GM19193 (cell line): ENCODE measurements around the gene PABPC1L.

Experiments used
- POLR2A ChIP-seq: IDR thresholded peaks from 4 replicates; pipeline ENCODE4 v1.6.1; 2011; ENCODE audit not compliant: insufficient read depth, insufficient read length; ENCODE audit errors: extremely low read depth

PABPC1L gene

DNA sequence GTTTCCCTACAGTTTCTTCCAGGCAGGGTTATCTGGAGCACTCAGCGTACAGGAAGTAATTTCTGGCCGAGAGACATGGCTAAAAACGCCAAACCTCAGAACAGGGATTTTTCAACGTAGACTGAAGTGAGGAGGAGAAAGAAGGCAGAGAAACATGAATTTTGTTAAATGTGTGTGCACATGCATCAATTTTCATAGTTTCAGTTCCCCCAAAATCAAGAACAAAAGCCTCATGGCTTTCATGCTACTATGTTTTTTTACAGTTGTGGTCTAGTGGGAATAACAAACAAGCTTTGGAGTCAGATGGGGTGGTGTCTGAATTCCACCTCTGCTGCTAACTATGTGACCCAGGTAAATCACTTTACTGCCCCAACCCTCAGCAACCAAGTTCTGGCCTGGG is 45.4 kb downstream of the PABPC1L start:
- TF ChIP-seq POLR2A = no peak

DNA sequence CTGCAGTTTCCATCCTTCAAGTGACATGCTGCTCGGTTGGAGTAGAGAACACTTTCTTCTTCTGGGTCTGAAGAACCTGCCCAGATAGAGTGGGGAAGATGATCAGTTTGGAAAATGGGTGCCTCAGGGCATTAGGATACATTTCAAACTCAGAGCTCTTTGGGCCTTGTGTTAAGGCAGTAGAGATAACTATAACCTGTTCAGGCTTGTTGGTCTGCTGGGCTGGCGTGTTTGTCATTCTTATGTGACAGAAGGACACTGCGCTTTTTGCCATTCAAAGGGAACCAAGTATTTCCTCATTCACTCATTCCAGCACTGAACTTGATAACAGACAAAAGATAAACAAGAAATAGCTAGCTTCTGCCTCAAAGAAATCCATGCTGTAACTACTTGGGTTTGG is 46.5 kb downstream of the PABPC1L start:
- no peak for TF ChIP-seq POLR2A

DNA sequence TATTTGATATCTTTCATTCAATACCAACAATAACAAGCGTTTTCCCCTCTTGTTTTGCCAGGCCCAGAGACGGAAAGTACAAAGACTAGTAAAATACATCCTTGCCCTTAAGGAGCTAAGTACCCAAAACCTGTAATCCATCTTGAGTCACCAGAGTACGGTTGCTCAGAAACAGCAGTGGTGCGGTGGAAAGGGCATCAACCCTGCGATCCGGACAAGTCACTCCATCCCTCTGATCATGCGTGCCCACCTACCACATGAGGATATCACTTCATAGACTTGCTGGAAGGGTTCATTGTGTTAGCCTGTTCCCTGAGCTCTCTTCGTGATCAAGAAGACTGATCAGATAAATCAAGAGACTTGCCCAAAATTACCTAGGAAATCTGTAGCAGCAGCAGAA is 48.4 kb downstream of the PABPC1L start:
- TF ChIP-seq POLR2A = no peak

DNA sequence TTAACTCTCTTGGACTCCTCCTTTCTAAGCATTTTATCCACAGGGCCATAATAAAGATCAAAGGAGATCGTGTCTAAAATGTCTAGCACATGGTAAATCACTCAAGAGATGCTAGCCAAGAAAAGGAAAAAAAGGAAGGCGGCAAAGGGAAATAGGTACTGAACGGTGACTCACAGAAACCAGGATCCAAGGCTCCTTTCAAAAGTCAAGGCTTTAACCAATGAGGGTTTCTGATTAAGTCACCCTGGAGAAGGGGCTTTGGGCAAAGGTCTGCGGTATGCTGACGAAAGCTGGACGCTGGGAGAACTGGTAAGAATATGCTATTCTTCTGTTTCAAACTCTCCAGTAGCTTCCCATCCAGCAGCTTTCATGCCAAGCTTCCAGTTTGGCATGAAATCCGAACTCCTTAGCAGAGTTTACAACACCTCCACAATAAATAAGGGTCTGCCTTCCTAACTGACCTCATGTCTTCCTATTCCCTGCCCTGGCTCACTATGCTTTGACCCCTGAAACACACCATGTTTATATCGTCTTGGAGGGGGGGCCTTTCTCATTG is 49.3 kb downstream of the PABPC1L start:
- TF ChIP-seq POLR2A = no peak

DNA sequence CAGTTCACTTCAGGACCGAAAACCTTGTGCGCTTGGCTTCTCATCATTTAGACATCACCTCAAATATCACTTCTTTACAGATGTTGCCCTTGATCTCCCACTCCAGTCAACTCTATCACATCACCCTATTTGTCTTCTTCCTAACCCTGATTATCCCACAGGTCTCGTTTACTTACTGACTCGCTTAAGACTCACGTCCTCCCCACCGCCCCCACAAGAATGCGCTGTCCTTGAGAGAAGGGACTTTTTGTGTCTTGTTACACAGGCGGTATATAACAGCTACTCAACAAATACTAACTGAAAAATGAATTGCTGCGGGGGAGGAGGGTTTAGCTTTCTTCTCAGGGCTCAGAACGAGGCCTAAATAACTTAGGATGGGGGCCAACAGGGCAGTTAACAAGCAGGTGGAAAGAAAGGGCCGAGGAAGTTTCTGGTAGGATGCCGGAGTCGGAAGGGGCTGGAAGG is 49.8 kb downstream of the PABPC1L start:
- TF ChIP-seq POLR2A = no peak

DNA sequence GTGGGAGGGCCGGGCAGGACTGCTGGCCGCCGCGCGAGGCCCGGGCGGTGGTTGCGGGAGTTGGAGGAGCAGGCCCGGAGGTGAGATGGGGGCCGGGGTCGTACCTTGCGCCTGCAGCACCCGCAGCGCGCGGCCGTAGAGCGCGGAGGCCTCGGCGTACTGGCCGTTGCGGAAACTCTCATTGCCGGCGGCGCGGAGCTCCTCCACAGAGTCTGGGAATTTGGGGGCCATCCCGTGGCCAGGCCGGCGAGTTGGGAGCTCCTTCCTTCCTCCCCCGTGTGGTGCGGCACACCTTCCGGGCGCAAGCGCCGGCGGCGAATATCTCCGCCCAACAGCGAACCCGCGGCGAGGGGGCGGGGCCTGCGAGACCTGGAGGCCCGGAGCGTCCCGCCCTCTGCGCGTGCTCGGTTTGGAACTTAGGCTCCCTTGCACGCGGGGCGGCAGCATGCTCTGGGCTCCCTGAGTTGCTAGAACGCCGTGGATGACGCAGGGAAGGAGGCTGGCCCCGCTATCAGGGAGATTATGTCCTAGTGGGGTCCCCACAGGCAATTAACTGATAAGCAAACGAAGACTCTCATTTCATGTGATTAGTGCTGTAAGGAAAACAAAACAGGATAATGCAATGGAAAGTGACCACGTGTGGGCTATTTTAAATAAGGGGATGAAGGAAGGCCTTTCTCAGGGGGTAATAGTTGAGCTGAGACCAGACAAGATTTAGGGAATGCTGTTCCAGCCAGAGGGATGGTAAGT is 50.4 kb downstream of the PABPC1L start, which contains the start of gene TOMM34:
Gene TOMM34, minus strand, starts transcription at position 295 of the 750 bp plus-strand sequence. Its CDS starts 64 bp downstream, at position 231.
- TF ChIP-seq POLR2A = peak; percentile 81

DNA sequence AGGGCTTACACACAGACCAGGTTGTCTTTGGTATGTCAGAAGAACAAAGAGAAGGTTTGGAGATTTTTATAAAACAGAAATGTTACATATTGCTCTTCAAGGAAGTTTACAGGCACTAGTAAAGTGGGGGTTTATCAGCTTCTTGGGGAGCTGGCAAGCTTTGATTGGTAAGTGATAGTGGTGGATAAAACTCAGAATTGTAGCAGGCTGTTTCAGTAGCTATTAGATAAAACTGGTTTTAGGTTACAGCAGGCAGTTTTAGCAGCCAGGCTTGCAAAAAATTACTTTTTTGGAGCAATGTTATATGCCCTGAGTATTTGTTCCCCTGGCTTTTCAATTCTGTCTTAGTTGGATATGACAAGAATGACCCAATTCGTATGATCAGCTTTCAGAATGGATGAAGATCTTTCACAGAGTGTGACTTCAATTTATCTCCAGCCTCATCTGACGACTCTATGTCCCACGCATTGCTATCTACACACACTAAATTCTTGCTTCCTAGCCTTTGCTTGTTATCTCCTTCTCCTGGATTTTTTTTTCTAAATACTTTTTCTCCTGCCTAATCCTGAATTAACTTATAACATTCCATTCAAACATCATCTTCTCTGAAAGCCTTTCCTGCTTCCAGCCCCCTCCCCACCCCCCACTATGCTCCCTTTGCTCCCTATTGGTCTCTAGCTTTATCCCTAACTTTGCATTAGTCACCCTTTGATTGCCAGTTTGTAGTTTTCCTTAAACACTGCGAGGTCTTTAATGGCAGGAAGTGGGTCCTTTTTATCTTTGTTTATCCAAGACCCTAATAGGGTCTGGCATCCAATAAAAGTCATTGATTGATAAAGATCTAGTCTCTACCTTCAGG is 51.4 kb downstream of the PABPC1L start:
- no peak for TF ChIP-seq POLR2A

DNA sequence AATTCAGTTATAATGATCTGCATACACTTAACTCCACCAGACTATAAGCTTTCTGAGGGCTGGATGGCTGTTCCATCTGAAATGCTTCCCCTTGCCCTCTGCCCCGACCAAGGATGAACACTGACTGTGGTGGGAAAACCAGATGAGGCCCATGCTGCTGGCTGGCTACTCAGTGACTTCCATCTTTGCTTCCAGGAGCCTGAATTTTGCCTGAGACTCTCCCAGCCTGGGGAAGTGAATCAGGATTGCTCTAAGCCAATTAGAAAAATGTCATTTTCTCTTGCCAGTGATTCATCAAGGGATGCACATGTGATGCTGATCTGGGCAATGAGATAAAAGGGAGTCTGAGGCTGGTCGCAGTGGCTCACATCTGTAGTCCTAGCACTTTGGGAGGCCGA is 52.0 kb downstream of the PABPC1L start:
- TF ChIP-seq POLR2A = no peak

DNA sequence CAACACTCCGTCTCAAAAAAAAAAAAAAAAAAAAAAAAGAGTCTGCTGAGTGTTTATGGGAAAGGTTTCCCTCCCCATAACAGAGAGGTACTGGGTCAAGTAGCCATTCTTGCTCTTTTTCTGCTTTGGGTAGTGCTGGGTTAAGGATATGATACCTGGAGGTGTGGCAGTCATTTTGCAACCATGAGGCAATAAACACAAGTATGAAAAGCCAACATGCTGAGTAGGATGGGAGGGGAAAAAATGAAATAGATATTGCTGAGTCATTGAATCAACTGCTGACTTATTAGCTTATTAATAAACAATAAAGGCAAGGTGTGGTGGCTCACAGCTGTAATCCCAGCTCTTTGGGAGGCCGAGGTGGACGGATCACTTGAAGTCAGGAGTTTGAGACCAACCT is 52.6 kb downstream of the PABPC1L start:
- no peak for TF ChIP-seq POLR2A

DNA sequence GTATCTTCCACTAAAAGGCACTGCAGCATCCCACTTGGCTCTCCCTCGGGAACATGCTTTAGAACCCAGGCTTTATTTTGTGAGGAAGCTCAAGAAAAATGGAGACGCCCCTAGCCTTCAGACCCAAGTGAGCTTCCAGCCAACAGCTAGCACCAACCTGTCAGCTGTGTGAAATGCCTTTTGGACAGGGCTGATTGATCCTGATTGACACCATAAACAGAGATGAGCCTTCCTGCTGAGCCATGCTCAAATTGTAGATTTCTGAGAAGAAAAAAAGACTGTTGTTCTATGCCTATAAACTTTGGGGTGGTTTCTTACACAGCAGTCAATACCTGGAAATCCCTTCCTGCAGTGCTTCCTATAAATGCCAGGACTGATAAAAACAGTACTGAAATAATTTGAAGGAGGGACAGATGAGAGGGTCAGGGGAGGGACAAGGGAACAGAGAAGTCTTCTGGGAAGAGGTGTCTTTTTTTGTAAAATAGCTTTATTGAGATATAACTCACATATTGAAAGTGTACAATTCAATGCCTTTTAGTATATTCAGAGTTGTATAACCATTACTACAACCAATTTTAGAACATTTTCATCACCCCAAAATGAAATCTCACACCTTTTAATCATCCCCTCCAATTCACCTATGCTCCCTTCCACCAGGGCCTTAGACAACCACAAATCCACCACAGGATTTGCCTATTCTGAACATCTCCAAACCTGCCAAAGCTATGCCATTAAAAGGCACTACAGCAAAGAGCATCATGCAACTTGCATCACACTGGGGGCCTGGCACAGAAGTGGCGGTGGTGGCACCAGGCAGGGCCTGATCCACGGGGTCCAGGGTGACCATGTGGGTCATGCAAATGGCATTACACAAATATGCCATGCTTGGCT is 53.7 kb downstream of the PABPC1L start:
- TF ChIP-seq POLR2A = no peak

DNA sequence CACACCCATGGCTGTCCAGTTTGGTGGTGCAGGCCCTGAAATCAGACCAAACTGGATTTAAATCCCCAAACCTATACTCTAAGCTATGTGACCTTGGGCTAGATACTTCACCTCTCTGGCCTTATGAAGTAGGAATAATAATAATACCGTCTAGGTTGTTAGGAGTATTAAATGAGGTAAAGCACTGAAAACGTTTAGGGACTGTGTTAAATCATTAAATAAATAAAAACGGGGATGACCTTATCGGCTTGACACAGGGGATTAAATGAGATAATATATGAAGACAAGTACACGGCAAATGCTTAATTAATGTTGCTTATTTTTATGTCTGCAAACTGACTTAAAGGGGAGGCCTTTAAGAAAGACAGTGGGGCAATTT is 55.8 kb downstream of the PABPC1L start:
- TF ChIP-seq POLR2A = no peak

DNA sequence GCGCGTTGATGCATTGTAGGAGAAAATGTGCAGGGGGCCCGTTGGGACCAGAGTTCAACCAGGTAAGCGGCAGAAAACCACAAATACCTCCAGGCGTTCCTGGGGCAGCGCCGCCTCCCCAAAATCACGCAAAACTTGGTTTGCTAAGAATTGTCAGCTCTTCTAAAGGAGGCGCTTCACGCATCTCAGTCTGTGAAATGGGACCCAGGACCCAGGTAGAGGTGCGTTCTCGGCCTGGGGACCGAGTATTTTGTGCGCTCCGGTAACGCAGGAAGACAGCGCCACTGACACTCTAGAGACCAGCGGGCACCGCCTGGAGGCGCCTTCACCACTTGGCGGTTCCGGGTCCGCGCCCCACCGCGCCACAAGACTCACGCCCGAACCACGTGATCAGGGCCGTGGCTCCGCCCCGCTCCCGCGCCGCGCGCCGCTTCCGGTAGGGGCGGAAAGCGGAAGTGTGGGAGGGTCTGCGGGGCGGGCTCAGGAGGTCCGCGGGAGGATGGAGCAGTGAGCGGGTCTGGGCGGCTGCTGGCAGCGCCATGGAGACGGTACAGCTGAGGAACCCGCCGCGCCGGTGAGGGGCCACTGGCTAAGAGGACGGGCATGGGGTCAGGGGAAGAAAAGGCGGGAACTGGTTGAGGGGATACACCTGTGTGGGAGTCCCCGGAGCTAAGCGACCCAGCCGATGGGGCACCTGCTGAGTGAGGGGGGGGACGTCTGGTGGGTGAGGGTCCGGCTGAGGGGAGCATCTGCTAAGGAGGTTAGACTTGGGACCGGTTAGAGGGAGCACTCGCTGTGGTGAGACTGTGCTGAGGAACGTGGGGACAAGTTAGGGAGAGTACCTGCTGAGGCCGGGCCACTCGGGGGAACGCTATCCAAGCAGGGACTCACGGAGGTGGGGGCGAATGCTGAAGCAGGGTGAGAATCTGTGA is 56.4 kb downstream of the PABPC1L start, which contains the start of gene STK4:
Gene STK4, plus strand, starts transcription at position 483 of the 932 bp plus-strand sequence. Its CDS starts 57 bp downstream, at position 540.
- peak; percentile 88 for TF ChIP-seq POLR2A

DNA sequence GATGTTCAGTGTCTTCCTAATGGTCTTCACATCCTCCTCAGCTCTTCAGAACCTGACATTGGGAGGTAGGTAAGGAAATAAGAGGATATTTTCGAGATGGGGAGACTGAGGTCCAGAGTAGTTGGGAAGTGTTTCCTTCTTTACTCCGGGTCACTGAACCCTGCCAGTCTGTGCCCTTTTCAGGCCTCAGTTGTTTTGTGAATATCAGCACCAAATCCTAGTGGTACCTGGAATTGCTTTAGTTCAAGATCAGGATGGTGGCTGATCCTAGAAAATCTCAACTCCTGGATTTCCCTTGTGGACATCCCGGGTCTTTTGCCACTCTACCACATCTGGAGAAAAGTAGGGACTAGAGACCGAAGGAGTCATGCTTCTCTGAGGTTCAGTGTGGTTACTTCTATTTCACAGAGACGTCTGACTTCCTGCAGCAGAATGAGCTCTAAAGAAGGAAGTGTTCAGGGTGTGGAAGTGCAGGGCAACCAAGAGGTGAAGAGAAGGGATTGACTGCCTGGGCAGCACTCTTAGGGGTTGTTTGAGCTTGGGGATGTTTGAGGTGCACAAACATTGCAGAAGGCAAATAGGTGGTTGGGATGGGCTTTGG is 57.4 kb downstream of the PABPC1L start:
- TF ChIP-seq POLR2A = no peak
